K562 (cell line): ENCODE data around the gene CDSN.

Source experiments
- CEBPB ChIP-seq: fragments of 450-650 bp; IDR thresholded peaks from 2 replicates; pipeline ENCODE4 v1.6.1; 2016; ENCODE audit warnings: missing genetic modification characterization, missing compliant biosample characterization
- CHD4 ChIP-seq: fragments of 200-600 bp; sonication (generic); IDR thresholded peaks from 3 replicates; pipeline ENCODE4 v1.6.1; 2012; ENCODE audit warnings: low read depth, mild to moderate bottlenecking, mixed read lengths, low read length, inconsistent platforms; ENCODE audit not compliant: insufficient read depth, insufficient replicate concordance, poor library complexity, severe bottlenecking
- FOXM1 ChIP-seq, 2 experiments: fragments of 450-650 bp in 1 of 2; sonication (generic) in 1 of 2; formaldehyde crosslinking in 1 of 2; IDR thresholded peaks; 2 replicates each; pipeline versions ENCODE4 v1.6.1 to v1.9.0; 2017 to 2022; ENCODE audit warnings: low read depth in 2 of 2, mild to moderate bottlenecking in 2 of 2, missing genetic modification reagents in 1 of 2, moderate library complexity in 1 of 2
- NR3C1 ChIP-seq: sonication (generic); formaldehyde crosslinking; IDR thresholded peaks from 2 replicates; pipeline ENCODE4 v1.8.1; 2022; ENCODE audit warnings: missing genetic modification reagents
- PATZ1 ChIP-seq: fragments of 250-450 bp; sonication (Bioruptor Pico); IDR thresholded peaks from 2 replicates; pipeline ENCODE4 v1.5.0; 2020; ENCODE audit warnings: mild to moderate bottlenecking, borderline replicate concordance
- SREBF1 ChIP-seq: fragments of 150-350 bp; IDR thresholded peaks from 2 replicates; pipeline ENCODE4 v1.6.1; 2014; ENCODE audit warnings: antibody characterized with exemption, low read depth, low read length, borderline replicate concordance
- SRSF7 ChIP-seq: fragments of 200-400 bp; formaldehyde crosslinking; optimal IDR thresholded peaks from 2 replicates; pipeline ENCODE3; 2017; ENCODE audit warnings: mild to moderate bottlenecking, low read depth, low read length
- ZNF311 ChIP-seq: fragments of 250-450 bp; sonication (Bioruptor Pico); IDR thresholded peaks from 2 replicates; pipeline ENCODE4 v1.4.0; 2020; ENCODE audit warnings: mild to moderate bottlenecking, moderate library complexity
- TF ChIP-seq, protein P1 (sequence below): fragments of 450-650 bp; IDR thresholded peaks from 2 replicates; pipeline ENCODE4 v1.6.1; 2018; ENCODE audit not compliant: partially characterized antibody

DNA sequence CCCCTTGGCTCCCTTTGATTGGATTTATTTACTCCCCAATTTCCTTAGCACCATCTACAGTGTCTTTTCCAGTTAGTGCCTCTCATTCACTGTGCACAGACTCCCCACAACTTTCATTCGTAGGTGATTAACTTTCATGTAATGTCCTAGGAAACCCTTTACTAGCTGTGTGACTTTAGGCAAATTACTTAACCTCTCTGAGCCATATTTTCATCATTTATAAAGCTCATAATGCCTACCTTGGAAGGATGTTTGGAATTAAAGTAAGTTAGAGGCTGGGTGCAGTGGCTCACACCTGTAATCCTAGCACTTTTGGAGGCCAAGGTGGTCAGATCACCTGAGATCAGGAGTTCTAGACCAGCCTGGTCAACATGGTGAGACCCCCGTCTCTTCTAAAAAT lies 28.0 kb downstream of the CDSN start:
- TF ChIP-seq FOXM1 (IDR thresholded peaks at IDR 0.05; ENCODE audit: low read depth) (no peak), FOXM1 (CRISPR knock-in tag; IDR thresholded peaks at IDR 0.05; ENCODE audit: low read depth) (no peak), NR3C1 (CRISPR knock-in tag) (no peak), SREBF1 (no peak), ZNF311 (CRISPR knock-in tag) (no peak), CHD4 (no peak), PATZ1 (CRISPR knock-in tag) (no peak), SRSF7 (no peak), CEBPB (no peak)
- TF ChIP-seq, protein P1, sequence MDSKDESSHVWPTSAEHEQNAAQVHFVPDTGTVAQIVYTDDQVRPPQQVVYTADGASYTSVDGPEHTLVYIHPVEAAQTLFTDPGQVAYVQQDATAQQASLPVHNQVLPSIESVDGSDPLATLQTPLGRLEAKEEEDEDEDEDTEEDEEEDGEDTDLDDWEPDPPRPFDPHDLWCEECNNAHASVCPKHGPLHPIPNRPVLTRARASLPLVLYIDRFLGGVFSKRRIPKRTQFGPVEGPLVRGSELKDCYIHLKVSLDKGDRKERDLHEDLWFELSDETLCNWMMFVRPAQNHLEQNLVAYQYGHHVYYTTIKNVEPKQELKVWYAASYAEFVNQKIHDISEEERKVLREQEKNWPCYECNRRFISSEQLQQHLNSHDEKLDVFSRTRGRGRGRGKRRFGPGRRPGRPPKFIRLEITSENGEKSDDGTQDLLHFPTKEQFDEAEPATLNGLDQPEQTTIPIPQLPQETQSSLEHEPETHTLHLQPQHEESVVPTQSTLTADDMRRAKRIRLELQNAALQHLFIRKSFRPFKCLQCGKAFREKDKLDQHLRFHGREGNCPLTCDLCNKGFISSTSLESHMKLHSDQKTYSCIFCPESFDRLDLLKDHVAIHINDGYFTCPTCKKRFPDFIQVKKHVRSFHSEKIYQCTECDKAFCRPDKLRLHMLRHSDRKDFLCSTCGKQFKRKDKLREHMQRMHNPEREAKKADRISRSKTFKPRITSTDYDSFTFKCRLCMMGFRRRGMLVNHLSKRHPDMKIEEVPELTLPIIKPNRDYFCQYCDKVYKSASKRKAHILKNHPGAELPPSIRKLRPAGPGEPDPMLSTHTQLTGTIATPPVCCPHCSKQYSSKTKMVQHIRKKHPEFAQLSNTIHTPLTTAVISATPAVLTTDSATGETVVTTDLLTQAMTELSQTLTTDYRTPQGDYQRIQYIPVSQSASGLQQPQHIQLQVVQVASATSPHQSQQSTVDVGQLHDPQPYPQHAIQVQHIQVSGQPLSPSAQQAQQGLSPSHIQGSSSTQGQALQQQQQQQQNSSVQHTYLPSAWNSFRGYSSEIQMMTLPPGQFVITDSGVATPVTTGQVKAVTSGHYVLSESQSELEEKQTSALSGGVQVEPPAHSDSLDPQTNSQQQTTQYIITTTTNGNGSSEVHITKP, result no peak
